ENCODE data around the gene R3HDM4. TPM values are rescaled to one million over a fixed set of nuclear protein-coding genes. Genes with fewer than 3 reads are reported as not detected.

R3HDM4 gene
- total and polyA plus RNA-seq, 9 of the 15 experiments (the other 6 are each of a cell fraction or from before 2014, with no cell fraction given), result 3.2 to 154 (median 59.0) TPM

DNA sequence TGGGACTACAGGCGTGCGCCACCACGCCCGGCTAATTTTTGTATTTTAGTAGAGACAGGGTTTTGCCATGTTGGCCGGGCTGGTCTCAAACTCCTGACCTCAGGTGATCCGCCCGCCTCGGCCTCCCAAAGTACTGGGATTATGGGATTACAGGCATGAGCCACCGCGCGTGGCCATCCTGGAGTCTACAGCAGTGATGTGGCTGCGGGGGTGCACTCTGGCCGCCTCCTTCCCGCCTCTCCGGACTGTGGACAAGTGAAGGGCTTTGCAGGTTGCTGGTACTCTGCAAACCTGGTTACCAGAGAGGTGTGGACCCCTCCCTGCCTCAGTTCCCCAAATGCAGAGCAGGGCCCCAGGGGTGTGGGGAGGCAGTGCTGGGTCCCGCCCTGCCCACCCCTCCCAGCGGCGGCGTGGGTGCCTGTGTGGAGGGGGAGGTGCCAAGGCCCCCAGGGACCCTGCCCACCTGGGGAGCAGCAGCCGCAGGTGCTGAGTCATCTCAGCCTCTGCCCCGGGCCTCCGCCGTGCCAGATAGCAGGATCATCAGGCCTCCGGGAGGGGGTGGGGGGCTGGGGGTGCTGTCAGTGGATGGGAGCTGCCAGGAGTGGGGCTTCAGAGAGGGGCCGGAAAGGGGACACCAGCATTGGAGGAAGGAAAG is 36.0 kb upstream of the R3HDM4 start (continued):
- TF ChIP-seq ATF4 (CRISPR knock-in tag; IDR thresholded peaks at IDR 0.05), result no peak
- no peak for TF ChIP-seq ZNF24 (IDR thresholded peaks at IDR 0.05)
- TF ChIP-seq, protein P1, sequence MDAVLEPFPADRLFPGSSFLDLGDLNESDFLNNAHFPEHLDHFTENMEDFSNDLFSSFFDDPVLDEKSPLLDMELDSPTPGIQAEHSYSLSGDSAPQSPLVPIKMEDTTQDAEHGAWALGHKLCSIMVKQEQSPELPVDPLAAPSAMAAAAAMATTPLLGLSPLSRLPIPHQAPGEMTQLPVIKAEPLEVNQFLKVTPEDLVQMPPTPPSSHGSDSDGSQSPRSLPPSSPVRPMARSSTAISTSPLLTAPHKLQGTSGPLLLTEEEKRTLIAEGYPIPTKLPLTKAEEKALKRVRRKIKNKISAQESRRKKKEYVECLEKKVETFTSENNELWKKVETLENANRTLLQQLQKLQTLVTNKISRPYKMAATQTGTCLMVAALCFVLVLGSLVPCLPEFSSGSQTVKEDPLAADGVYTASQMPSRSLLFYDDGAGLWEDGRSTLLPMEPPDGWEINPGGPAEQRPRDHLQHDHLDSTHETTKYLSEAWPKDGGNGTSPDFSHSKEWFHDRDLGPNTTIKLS (IDR thresholded peaks at IDR 0.05; ENCODE audit: borderline replicate concordance, low read depth), result no peak
- TF ChIP-seq PTBP1 (IDR thresholded peaks at IDR 0.05; ENCODE audit: low read depth, low read length), result no peak
- no peak for TF ChIP-seq FOXA1 (IDR thresholded peaks at IDR 0.05; ENCODE audit: borderline replicate concordance)
- TF ChIP-seq ZNF174 (CRISPR knock-in tag; IDR thresholded peaks at IDR 0.05), result no peak
- TF ChIP-seq, protein P2, sequence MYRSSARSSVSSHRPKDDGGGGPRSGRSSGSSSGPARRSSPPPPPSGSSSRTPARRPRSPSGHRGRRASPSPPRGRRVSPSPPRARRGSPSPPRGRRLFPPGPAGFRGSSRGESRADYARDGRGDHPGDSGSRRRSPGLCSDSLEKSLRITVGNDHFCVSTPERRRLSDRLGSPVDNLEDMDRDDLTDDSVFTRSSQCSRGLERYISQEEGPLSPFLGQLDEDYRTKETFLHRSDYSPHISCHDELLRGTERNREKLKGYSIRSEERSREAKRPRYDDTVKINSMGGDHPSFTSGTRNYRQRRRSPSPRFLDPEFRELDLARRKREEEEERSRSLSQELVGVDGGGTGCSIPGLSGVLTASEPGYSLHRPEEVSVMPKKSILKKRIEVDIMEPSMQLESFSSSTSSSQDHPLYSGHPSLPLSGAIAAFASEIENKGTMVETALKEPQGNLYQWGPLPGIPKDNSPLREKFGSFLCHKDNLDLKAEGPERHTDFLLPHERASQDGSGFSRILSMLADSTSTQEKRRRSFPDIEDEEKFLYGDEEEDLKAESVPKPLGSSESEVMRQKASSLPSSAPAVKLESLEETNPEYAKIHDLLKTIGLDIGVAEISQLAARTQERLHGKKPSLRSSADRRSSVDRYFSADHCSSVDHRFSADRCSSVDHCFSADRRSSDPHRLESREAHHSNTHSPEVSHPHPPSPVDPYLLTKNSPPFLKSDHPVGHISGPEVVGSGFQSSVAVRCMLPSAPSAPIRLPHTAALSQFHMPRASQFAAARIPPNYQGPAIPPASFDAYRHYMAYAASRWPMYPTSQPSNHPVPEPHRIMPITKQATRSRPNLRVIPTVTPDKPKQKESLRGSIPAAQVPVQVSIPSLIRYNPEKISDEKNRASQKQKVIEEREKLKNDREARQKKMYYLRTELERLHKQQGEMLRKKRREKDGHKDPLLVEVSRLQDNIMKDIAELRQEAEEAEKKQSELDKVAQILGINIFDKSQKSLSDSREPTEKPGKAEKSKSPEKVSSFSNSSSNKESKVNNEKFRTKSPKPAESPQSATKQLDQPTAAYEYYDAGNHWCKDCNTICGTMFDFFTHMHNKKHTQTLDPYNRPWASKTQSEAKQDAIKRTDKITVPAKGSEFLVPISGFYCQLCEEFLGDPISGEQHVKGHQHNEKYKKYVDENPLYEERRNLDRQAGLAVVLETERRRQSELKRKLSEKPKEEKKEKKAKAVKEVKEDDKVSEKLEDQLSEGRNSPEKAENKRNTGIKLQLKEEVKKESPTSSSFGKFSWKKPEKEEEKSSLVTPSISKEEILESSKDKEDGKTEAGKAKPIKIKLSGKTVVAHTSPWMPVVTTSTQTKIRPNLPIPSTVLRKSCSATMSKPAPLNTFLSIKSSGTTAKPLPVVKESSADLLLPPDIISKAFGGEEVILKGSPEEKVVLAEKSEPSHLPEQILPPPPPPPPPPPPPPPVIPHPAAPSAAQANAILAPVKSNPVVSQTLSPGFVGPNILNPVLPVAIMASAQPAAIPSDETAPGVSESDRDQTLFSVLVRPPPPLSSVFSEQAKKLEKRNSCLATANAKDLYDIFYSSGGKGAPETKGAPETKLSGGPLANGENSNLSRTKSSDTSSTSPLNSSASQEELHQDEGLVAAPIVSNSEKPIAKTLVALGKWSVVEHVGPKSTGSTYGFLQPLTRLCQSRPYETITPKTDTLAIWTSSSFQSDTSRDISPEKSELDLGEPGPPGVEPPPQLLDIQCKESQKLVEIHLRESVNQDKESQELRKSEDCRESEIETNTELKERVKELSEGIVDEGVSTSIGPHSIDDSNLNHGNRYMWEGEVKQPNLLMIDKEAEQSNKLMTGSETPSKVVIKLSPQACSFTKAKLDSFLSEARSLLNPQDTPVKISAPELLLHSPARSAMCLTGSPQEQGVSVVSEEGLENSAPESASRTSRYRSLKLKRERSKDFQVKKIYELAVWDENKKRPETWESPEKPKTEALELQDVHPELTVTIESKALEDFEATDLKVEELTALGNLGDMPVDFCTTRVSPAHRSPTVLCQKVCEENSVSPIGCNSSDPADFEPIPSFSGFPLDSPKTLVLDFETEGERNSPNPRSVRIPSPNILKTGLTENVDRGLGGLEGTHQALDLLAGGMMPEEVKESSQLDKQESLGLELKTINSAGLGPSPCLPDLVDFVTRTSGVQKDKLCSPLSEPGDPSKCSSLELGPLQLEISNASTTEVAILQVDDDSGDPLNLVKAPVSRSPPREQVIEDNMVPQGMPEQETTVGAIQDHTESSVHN (IDR thresholded peaks at IDR 0.05; ENCODE audit: borderline replicate concordance in 1 of 2, low read depth in 1 of 2), result no peak
- no peak for TF ChIP-seq TARDBP (IDR thresholded peaks at IDR 0.05)

Measured in K562 (cell line).